ENCODE results near the gene THPO. TPM values are rescaled to one million over a fixed set of nuclear protein-coding genes. Genes with fewer than 3 reads are reported as not detected.

Gene THPO
- total and polyA plus RNA-seq, 12 donors, result 0.16 to 1.3 (median 0.56) TPM; not detected in 3

- H3K27ac ChIP-seq, result peak overlapping the region; percentile 94 to 100 (median 99)
- peaks cover 0 to 36% (median 0%) of the 10 kb centered on the region in 9 donors for H3K36me3 ChIP-seq
- ATAC-seq (no peak), DNase-seq (no peak)
- intact Hi-C loops (cut with DNase I), result loop anchor here in 3 of 10 donors (10.0 kb wide), 4 partner anchors 154 to 1574 kb away; partner anchors contain the start of genes MAGEF1 (in 1 of the 3) and TRA2B (in 1 of the 3)
- peak overlapping the region; percentile 79 to 97 (median 92) for H3K4me3 ChIP-seq
- no peaks in the 10 kb centered on the region for H3K9me3 ChIP-seq
- H3K4me1 ChIP-seq, result peaks cover 4 to 31% (median 22%) of the 10 kb centered on the region in 9 donors
- 8 to 13% methylated on average over 16 to 24 of the region's 24 CpGs for WGBS, 2 donors
- TF ChIP-seq CTCF (IDR thresholded peaks at IDR 0.05), result no peak
- H3K27me3 ChIP-seq, result no peaks in the 10 kb centered on the region
Measured at GRCh38 chr3:184360929-184361531, 17.0 kb downstream of the THPO start.

GRCh38 chr3:184360070-184360928 is 17.7 kb downstream of the THPO start:
- intact Hi-C loops (cut with DNase I), result loop anchor here in 3 of 10 donors (10.0 kb wide), 4 partner anchors 155 to 1575 kb away; partner anchors contain the start of genes MAGEF1 (in 1 of the 3) and TRA2B (in 1 of the 3)
- no peak for TF ChIP-seq CTCF (IDR thresholded peaks at IDR 0.05)
- ATAC-seq (no peak), DNase-seq (no peak)
- Histone ChIP-seq H3K4me3 (peak overlapping the region in 9 of 10 donors; percentile 79 to 97 (median 93)), H3K27me3 (no peaks in the 10 kb centered on the region), H3K4me1 (peaks cover 4 to 31% (median 22%) of the 10 kb centered on the region in 9 donors), H3K36me3 (peaks cover 0 to 36% (median 0%) of the 10 kb centered on the region in 9 donors), H3K27ac (peak overlapping the region in 2 of 10 donors; percentile 94 to 99), H3K9me3 (no peaks in the 10 kb centered on the region)
- WGBS, 2 donors, result 72 to 74% methylated on average over 12 of the region's 12 CpGs

- Histone ChIP-seq H3K27me3 (no peaks in the 10 kb centered on the region), H3K4me3 (no peak overlapping the region), H3K9me3 (no peaks in the 10 kb centered on the region), H3K36me3 (peaks cover 0 to 34% (median 0%) of the 10 kb centered on the region in 9 donors), H3K4me1 (peaks cover 4 to 27% (median 21%) of the 10 kb centered on the region in 9 donors), H3K27ac (no peak overlapping the region)
- 76 to 80% methylated on average over 9 of the region's 9 CpGs for WGBS, 2 donors
- no peak for ATAC-seq
- TF ChIP-seq CTCF (IDR thresholded peaks at IDR 0.05), result no peak
- DNase-seq, result no peak
- intact Hi-C loops (cut with DNase I), result loop anchor here in 3 of 10 donors (10.0 kb wide), 5 partner anchors 55 to 1575 kb away; partner anchors contain the start of genes MAGEF1 (in 1 of the 3) and TRA2B (in 1 of the 3)
Measured at GRCh38 chr3:184359610-184360009, 18.4 kb downstream of the THPO start.

- ATAC-seq (no peak), DNase-seq (no peak)
- Histone ChIP-seq H3K36me3 (peaks cover 0 to 31% (median 0%) of the 10 kb centered on the region in 9 donors), H3K27me3 (no peaks in the 10 kb centered on the region), H3K27ac (no peak overlapping the region), H3K4me1 (peaks cover 4 to 21% (median 14%) of the 10 kb centered on the region in 9 donors), H3K9me3 (no peaks in the 10 kb centered on the region), H3K4me3 (no peak overlapping the region)
- TF ChIP-seq CTCF (IDR thresholded peaks at IDR 0.05), result no peak
- intact Hi-C loops (cut with DNase I), result loop anchor here in 1 of 10 donors (10.0 kb wide), 1 partner anchor 54 kb away; no protein-coding TSS in a partner anchor
- 50 to 66% methylated on average over 14 of the region's 14 CpGs for WGBS, 2 donors
Measured at GRCh38 chr3:184358921-184359350, 19.1 kb downstream of the THPO start.

Data from heart right ventricle (tissue), 16 donors.